Stimulated activated CD8-positive, alpha-beta memory T cell treated with anti-CD3 and anti-CD28 coated beads, Interleukin-12 subunit alpha, Interleukin-12 subunit beta, amount 100 ng/mL, for 24 hours (primary cell): ENCODE measurements around the gene SERPINE3.

Source experiments
- DNase-seq: peaks from one replicate; pipeline ENCODE4 v3.0.0-alpha.2; 2020; ENCODE audit errors: extremely low read depth

Gene SERPINE3

DNA sequence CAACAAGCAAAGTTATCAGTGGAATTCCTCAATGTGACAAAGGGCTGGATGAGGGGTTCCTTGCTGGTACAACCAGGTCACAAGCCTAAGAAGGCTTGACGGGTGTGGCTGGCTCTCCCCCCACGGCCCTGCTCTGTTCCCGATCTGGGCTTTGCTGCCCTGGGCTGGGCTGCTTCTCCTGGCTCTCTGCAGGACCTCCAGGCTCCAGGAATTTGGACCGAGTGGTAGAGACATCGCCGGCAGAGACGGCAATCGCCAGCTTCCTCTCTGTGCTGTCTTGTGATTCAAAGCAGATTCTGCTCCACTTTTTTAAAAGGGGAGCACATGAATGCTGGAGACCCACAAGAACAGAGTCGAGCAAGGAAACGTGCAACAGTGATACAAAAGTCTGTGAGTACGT, at the start of gene SERPINE3:
Gene SERPINE3 (plus strand): TSS at position 338 of the 400 bp plus-strand sequence. CDS start 1,401 bp downstream, outside the sequence.
- no peak for DNase-seq

DNA sequence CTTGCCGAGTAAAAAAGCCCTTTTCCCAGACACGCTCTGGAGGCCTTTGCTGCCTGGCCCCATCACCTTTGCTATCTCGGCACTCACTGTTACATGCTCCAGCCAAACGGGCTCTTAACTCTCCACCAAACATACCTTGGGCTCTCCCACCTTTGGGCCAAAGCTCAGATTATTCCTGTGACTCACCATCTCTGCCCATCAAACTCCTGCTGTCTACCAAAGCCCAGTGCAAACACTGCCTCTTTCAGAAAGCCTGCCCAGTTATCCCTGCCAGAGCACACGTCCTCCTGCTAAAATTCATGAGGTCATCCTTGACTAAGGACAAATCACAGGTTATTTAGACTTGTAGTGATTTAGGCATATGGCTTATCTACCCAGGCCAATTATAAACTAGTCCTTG, 48.1 kb upstream of the SERPINE3 start:
- DNase-seq, result no peak

- DNase-seq, result no peak
These were observed 47.4 kb upstream of the SERPINE3 start for GRCh38 chr13:51292000-51292565.

- no peak for DNase-seq
These were observed 41.9 kb upstream of the SERPINE3 start for GRCh38 chr13:51297556-51297955.

DNA sequence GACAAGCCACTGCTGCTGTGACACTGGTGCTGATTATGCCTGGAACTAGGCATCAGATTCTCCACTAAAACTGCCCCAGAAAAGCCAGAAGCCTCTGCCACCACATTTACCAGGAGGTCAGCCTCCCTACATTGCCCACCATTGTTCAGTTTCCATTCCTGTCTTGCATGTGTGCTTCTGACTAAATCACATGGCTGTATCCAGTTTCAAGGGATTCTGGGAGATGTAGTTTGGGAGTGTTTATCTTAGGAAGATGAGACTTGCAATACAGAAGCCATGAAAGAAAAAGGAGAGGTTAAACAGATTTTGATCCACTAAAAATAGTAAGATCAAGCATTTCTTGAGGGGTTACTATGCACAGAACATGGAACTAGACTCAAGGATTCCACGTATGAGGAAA, 40.7 kb upstream of the SERPINE3 start:
- no peak for DNase-seq

- DNase-seq, result no peak
These were observed 36.4 kb upstream of the SERPINE3 start for GRCh38 chr13:51303063-51303552.

- DNase-seq, result no peak
These were observed 35.6 kb upstream of the SERPINE3 start for GRCh38 chr13:51303882-51304281.

DNA sequence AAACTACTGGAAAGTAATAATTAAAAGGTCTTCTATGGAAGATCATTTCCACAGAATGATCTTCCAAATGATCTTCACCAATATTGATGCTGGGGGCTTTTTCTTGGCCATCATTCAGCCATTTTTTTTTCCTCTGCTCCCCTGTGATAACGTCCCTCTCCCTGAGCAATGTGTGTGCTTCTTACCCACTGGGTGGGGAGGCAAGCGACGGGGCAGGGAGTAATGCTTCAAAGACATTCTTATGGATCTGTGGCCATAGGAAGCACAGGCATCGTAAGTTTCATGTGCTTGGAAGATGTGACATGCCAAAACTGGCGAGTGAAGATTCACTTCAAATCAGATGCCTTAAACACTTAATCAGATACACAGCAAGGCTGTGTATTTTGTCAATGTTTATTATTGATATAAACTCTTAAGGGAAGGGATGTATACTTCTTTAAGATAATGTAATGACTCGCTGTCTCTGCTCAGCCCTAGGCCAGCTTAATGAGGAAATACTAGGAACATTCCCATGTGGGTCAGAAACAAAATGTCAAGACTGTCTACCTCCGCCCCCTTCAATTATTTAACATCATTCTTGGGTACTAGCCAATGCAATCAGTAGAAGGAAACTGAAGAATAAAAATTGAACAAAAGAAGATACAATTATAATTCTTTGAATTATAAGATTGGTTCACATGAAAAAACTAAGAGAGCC, 34.1 kb upstream of the SERPINE3 start:
- no peak for DNase-seq

GRCh38 chr13:51308781-51309180, 30.7 kb upstream of the SERPINE3 start:
- no peak for DNase-seq

DNA sequence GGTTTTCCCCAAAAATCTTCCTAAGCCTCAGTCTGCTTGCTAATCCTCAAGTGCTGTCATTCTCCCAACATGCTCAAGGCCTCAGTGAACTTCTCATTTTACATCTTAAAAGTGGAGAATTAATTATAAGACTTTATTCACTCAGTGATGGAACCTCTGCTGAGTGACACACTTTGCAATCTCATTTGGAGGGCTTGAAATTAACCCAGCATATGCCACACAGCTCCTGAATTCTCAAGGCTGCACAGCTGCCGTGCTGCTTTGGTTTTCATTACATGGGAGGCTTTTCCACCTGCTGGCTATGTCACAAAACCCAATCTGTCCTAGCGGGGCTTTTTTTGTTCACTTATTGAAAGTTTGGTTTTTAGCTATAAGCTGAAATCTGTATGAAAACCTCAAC, 28.3 kb upstream of the SERPINE3 start:
- no peak for DNase-seq

GRCh38 chr13:51311957-51312520, 27.5 kb upstream of the SERPINE3 start:
- no peak for DNase-seq

DNA sequence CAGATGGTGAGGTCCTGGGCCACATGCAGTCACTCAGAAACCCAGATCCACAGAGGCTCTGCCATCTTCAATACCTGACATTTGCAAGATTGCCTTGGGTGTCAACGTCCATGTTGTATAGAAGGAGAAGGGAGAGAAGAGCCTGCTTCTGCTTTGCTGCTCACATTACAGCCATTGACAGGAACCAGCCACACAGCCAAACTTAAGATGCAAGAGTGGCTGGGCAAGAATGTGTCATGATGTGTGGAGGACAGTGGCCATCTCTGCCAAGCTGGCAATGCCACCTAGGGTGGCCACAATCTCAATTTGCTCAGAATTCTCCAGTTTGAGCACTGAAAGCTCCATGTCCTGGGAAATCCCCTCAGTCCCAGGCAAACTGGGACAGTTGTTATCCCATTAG, 25.9 kb upstream of the SERPINE3 start:
- DNase-seq, result no peak

DNA sequence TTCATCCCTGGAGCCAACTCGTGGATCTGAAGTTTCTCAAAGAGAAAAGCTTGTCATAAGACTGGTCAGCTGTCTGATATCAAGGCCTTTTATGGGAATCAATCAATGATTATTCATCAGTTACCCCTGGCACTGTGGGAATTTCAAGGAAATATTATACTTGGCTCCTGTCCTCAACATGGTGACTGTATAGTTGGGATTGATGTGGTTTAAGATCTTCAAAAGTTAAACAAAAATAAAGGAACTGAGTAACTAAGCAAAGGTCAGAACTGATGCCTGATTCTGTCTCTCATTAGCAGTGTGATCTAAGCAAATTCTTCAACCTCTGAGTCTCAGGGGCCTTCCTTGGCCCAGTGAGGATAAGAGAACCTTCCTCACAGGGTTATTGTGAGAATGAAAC, 22.2 kb upstream of the SERPINE3 start:
- DNase-seq, result no peak

DNA sequence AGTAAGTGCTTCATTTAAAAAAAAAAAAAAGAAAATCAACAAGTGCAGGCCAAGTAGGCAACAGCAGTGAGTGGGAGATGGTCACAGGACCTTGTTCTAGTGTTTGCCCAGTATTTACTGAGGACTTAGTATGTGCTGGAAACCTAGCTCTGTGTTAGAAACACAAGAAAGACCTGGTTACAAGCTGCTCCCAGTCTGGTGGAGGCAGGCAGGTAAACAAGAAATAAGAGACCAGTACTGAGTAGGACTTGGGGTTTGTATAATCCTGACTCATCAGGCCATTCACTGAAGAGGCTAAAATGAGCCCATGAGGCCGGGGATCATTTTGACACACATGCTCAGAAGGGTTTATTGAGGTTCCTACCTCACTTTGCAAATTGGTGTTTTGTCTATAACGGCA, 21.5 kb upstream of the SERPINE3 start:
- no peak for DNase-seq

- no peak for DNase-seq
These were observed 20.6 kb upstream of the SERPINE3 start for GRCh38 chr13:51318876-51319275.

DNA sequence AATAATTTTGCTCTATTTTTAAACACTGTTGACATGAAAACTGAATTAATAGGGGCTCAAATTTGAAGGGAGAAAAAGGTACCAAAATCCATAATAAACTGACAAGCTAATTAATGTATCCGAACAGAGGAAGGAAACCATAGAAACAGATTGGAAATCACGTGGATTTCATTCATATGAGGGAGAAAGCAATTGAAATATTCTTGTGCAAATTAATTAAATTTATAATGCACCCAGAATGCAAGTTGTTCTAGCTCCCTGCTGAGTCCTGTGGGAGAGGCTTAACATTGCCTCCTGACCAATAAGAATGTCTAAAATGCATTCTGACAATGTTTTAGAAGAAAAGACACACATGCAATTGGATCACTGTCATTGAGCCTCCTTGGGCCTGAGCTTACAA, 17.7 kb upstream of the SERPINE3 start:
- no peak for DNase-seq

DNA sequence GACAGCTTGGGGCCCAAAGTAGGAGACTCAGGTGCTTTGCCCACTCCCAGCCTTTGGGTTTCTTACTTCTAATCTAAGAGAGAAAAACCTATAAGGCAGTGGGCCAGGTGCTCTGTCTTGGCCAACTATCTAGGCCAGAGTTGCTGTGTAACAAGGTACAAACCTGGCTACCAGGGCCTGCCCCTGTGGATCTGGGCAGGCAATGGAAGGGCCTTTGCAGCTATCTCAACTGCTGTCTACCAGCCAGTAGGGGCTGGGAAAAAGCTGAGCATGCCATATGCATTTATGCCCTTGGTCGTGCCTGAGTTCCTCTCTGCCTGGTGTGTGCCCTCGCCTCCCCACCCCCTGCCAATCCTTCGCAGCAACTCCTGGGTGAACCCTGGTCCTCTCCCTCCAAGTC, 16.7 kb upstream of the SERPINE3 start:
- DNase-seq, result no peak

GRCh38 chr13:51323824-51324511, 15.5 kb upstream of the SERPINE3 start:
- DNase-seq, result no peak

DNA sequence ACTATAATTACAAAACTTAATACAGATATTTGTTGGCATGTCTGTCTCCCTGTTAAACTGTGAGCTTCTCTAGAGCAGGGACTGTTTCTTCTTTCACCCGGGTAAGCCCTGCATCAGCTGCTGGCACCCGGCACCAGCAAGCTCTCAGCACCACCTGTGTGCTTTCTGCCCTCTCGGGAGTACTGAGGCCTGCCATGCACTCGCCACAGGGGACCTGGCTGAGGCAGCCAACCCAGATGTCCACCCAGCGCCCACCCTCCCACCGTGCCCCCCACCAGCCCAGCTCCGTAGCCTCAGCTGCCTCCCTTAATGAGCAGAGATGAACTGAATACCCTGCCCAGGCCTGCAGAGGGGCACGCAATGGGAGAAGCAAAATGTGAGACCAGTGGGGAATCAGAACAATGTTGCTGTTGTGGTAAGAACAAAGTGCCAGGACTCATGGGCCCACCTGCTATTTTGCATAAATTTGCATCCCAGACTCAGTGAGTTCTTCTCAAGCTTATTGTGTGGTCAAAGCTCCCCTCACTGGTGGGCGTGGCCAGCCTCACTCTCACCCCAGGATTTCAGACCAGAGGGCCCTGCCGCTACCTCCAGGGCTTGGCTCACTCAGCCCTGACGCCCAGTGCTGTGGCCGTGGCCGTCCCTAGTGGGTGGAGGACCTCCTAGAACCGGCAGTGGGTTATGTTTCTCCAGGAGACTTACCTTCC, 14.6 kb upstream of the SERPINE3 start:
- no peak for DNase-seq

GRCh38 chr13:51325837-51326236, 13.7 kb upstream of the SERPINE3 start:
- DNase-seq, result no peak

DNA sequence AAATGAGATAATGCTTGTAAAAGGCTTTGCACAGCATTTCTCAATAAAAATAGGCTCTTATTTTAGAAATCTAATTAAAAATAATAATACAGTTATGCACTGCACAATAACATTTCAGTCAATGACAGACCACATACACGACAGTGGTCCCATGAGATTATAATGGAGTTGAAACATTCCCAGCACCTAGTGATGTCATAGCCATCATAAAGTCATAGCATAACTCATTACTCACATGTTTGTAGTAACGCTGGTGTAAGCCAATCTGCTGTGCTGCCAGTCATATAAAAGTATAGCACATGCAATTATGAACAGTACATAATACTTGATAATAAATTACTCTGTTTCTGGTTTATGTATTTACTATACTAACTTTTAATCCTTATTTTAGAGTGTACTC, 12.7 kb upstream of the SERPINE3 start:
- DNase-seq, result no peak

GRCh38 chr13:51327961-51328360, 11.5 kb upstream of the SERPINE3 start:
- DNase-seq, result no peak
